EL (cell line): Measurements from ENCODE around the gene KLHL11.
"Not testable (repeated sequence)": the region's sequence is repeated elsewhere in the genome, so short reads cannot be mapped to it uniquely, and the experiment has no call there.

Experiments
- DNase-seq: peaks from one replicate; pipeline ENCODE4 v3.0.0-alpha.2; 2016

KLHL11 gene

DNA sequence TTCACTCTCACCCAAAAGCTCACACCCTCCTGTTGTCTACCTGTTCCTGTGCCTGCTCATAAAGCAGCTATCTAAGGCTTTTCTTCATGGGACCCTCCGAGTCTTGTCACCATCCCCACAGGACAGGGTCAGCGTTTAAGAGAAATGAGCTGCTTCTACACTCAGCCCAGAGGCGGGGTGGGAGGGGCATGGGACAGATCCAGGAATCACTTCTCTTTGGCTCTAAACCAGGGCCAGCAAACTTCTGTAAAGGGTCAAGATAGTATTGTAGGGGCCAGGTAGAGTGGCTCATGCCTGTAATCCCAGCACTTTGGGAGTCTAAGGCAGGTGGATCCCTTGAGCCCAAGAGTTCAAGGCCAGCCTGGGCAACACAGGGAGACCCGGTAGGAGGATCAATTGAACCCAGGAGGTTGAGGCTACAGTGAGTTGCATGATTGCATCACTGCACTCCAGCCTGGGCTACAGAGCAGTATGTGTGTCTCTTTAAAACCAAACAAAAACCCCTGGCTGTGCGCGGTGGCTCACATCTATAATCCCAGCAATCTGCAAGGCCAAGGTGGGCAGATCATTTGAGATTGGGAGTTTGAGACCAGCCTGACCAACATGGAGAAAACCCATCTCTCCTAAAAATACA lies 23.2 kb upstream of the KLHL11 start:
- no peak for DNase-seq

DNA sequence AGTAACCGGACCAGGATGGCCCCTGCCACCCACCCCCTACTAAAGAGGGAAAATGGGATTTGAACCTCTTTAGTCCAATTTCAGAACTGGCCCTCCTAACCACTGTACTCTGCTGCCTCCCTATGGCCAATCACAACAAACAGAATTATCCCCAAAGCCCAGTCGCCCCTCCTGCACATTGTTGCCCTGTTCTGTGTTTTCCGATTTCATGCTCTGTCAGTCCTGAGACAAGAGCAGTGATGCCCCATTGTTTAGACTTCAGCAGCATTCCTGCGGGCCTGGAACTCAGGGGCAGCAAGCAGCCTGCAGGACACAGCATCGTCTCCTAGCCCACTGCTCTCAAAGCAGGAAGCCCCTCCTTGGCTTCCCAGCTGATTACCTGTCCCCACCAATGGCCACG lies 20.5 kb upstream of the KLHL11 start:
- DNase-seq = no peak

DNA sequence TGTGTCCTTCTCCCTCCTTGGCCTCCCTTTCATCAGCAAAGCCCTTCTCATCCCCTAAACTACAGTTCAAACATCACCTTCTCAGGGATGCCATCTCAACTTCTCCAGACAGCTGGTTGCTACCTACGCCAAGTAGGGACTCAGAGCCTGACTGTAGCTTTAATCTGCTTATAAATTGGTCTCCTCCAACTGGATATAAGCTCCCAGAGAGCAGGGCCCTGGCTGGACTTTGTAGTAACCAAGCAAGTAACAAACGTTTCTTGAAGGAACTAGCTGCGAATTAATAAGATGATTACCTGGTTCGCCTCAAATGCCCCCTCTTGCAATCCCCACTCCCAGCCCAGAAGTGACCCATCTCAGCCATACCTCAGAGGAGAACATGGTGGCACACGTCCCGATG lies 17.5 kb upstream of the KLHL11 start:
- DNase-seq = no peak

DNA sequence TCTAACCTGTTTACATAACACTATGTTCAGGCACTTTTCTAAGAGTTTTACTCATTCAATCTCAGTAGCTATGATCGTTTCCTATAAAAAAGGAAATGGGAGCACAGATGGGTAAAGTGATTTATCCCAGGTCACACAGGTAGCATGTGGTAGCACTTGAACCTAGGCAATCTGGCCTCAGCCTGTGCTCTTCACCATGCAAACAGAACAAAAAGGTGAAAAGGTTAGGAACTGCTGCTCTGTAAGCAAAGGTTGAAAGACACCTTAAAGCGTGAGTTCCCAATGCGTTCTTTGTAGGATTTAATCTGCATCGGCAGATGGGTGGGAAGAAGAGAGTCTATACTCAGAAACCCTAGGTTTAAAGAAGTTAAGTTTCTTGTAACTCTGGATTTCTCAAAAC lies 14.9 kb upstream of the KLHL11 start:
- DNase-seq = no peak

DNA sequence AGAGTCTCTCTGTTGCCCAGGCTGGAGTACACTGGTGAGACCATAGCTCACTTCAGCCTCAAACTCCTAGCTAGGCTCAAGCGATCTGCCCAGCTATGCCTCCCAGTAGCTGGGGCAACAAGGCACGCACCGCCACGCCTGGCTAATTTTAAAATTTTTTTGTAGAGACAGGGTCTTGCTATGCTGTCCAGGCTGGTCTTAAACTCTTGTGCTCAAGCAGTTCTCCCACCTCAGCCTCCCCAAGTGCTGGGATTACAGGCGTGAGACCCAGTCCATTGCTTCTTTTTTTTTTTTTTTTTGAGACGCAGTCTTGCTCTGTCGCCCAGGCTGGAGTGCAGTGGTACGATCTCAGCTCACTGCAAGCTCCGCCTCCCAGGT lies 9.1 kb upstream of the KLHL11 start:
- DNase-seq = not testable (repeated sequence)

DNA sequence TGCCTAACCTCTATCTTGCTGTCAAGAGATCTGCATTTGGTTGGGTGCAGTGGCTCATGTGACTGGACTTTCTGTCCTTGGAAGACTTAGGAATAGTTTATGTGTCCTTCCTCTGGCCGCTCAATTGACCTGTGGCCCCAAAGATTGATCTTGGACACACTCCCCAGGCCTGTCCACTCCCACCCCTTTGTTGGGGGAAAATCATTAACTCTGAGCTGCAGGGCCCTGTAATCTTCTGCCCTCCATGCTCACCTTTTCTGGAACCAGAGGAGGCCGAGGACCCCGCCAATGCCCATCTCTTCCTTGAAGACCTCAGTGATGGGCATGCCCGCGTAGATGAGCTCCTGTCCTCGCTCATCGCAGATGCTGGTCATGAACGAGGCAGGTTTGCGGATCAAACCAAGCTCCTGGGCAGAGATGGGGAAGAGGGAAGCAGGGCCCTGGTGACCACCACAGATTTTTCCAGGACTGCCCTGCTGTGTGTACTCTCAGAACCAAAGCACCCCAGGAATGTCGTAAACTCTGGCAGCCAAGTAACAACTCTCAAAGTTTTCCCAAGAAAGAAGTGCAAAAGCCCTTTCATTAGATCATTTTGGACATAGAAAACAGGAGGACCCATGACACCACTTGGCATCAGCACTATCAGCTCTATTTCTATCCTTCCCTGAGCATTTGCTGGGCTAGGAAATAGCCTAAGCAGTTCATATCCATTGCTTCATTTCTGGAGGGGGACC lies 8.5 kb upstream of the KLHL11 start:
- DNase-seq = peak; percentile 26

DNA sequence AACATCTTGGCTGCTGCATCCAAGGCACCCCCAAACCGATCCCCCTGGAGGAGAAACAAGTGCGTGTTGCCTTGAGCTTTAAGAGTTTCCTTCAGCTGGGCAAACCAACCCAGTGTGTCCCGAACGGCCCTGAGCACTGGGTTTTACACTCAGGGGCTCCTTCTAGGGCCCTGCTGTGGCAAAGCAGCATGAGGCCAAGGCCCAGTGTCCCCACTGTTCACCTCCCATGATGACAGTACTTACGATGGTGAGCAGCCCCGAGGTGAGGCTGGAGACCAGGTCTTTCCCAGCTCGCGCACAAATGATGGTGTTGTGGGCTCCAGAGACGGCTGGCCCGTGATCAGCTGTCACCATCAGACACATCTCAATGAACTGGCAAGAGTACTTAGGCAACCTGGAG lies 6.6 kb upstream of the KLHL11 start:
- no peak for DNase-seq

DNA sequence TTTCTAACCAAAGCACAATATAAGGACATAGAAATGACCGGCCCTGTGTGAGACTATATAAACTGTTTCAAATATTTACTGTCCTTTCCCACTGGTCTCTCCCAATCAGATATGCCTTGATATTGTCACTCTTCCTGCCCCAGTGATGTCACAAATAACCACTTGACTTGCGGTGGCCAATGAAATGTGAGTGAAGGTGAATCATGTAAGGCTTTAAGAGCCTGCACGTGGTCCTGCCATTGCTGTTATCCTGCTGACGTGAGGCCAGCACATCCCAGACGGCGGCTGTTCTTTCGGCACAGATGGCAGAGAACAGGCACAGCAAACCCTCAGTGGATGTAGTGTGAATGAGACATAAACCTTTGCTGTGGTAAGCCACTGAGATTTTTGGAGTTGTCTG lies 5.4 kb upstream of the KLHL11 start:
- no peak for DNase-seq

DNA sequence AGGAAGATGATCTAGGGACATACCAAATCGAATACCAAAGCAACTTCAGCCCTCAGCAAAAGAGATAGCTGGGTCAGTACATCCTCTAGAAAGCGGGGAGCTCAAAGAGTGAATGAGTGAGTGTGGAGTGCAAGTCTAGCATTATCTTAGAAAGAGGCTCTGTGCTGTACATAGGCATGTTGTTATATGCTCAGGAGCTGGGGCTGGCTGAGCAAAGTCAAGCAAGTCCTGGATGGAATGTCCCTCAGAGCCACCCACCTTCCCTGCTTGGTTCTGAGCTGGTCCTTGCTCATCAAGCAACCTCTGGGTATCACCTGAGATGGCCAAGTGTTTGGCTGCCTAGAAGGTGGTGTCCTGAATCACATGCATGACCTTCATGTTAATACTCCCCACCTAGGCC lies 4.9 kb upstream of the KLHL11 start:
- no peak for DNase-seq

DNA sequence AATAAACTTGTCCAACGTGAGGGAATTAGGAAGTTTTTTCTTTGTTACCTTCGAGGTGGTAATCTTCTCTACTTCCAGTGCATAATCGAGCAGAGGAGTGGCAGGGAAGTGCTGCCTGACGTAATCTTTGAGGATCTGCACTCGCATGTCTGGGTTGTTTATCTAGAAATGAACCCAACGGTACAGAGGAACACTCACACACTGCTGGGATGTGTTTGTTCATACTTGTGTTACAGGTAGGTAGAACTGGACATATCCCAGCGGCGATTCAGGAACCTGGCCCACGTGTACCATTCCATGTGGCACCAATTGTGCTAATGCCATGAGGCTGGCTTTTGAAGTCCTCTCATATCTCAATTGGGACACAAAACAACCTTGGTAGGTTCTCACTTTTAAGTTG lies 4.2 kb upstream of the KLHL11 start:
- DNase-seq = no peak

DNA sequence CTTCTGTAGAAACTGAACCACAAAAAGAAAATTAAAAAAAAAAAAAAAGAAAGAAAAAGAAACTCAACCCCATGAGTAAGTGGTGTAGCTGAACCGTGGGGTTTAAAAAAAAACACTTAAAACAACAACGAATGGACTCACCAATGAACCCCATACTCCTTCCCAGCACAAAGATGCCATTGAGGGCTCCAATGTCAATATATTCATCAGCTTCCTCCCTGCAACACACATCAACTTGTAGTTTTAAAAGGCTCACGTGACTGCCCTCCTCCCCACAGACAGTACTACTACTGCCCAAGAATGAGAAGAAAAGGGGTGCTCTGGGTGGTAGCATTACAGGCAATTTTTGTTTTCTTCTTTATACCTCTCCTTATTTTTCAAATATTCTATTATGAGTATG lies 3.3 kb upstream of the KLHL11 start:
- DNase-seq = no peak

DNA sequence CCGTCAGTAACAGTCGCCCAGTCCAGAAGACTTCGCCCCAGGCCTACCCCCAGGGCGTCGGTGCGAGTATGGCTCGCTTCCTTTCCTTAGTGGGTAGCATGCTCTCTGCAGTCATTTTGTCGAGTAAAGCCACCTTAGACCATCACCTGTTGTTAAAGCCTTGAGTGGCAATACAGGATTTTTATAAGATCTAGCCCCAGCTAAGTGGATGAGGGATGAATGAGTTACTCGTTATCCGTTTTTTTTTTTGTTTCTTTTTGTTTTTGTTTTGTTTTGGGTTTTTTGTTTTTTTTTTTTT lies 322 bp upstream of the KLHL11 start:
- no peak for DNase-seq

DNA sequence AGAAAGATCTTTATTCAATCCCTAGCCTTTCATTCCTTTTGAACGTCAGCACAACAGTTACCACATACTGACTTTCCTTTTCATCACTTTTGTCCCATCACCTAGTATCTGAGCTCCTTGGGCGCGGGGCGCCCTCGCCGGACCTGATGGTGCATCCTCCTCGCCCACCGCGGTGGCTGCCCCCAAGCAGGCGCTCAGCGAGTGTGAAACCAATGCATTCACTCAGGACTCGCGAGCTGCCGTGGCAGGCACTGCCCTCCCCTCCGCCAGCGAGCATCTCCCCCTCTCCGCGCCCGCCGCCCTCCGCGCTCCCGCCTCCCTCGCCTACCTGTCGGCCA lies 756 bp downstream of the KLHL11 start:
- peak; percentile 36 for DNase-seq

DNA sequence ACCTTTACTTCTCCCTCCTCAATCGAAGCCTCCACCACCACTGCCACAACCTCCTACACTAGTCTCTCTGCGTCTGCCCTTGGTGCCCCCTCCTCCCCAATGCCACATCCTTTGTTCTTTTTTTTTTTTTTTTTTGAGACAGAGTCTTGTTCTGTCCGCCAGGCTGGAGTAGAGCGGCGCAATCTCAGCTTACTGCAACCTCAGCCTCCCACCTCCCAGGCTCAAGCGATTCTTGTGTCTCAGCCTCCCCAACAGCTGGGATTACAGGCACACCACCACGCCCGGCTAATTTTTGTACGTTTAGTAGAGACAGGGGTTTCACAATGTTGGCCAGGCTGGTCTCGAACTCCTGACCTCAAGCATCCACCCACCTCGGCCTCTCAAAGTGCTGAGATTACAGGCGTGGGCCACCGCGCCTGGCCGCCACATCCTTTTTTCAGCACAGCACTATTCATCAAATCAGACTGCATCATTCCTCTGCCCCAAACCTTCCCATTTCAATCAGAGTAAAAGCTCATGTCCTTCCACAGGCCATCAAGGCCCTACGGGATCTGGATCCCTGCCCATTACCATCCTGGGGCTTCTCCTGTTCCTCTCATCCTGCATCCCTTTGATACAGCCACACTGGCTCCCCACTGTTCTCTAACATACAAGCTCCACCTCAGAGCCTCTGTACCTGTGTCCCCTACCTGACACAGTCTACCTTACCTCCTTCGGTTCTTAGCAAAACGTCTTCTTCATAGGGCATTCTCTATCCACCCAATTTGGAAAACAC lies 2.0 kb downstream of the KLHL11 start:
- no peak for DNase-seq

DNA sequence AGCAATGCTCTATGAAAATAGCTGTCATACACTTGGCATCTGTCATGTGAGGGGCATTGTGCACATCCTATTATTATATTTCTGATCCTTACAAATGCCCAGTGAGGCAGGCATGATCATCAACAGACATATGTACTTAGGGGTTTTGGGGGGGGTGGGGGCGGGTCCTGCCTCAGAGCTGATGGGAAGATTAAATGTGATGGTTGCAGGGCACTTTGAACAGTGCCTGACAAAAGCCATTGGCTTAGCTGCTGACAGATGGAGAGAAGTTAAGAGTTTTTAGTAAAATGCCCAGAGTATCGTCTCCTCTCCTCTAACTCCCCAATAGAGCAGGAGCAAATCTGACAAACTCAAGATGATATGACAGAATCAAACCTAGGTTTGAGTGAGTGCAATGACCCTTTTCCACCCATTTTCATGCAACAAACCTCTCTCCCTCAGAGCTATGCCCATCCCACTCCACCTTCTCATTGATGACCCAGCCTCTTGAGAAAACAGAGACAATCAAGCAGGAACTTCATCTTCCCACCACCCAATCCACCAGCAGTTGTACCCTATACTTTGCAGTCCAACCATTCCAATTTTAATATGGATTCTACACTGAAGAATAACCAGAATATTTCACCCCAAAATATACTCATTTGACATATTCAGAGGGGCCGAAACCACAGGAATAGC lies 4.8 kb downstream of the KLHL11 start:
- DNase-seq = no peak

DNA sequence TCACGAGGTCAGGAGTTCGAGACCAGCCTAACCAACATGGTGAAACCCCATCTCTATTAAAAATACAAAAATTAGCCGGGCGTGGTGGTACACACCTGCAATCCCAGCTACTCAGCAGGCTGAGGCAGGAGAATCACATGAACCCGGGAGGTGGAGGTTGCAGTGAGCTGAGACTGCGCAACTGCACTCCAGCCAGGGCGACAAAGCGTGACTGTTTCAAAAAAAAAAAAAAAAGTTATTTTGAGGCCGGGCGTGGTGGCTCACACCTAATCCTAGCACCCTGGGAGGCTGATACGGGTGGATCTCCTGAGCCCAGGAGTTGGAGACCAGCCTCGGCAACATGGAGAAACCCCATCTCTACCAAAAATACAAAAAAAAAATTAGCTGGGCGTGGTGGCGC lies 13.8 kb downstream of the KLHL11 start:
- DNase-seq = not testable (repeated sequence)

DNA sequence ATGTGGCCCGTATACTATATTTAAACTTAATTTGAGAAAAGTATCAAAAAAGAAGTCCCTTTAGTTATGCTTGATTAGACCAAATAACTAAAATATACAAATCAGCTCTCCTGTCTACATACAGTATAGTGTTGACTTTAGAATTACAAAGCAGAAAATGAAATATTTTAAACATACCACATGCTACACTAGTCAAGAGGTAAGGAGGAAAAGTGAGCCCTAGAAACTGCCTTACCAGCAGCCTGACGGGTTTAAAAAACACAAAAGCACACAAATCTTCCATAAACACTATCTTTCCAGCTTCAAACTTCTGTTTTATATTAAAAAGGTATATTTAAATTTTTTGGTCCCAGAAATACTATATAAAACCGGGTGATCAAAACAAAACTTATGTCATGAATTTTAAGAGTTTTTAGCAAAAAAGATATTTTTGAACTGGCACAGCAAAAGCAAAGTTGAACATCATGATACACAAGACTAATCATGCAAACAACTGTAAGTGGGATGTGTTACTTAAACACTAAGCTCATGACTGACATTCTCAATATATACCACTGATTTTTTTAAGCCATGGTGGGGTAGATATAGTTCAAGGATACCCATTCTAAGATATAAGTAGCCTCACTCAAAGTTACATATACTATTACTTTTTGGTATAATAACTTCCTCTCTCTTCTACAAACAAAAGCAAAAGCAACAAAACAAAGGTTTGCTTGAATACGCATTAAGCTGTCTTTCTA lies 15.8 kb downstream of the KLHL11 start:
- no peak for DNase-seq

DNA sequence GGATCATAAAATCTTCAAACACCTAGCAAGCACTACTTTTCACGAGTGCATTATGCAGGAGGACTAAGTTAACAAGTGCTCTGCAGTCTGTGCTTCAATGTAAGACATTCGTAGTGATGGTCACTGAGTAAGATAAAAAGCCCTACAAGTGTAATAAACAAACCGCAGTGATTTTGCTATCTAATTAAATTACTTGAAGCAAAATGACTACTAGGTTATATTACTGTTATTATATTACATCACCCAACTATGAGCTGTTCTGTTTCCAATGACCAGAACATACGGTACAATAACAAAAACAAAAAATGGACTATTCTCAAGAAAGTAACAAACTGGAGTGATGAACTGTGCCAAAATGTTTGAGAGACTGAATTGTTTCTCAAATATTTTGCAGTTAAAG lies 16.4 kb downstream of the KLHL11 start:
- no peak for DNase-seq

DNA sequence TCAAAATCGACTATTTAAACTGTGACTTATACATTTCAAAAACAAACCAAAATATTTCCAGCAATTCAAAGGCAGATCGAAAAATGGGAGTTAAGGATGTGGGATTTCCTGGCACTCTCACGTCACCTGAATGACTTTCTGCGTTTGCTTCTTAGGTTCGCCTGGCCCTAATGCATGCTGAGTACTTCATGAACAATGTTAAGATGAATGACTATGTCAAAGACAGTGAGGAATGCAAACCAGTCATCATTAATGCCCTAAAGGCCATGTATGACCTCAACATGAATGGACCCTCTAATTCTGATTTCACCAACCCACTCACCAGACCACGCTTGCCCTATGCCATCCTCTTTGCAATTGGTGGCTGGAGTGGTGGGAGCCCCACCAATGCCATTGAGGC lies 20.3 kb downstream of the KLHL11 start:
- peak; percentile 55 for DNase-seq

DNA sequence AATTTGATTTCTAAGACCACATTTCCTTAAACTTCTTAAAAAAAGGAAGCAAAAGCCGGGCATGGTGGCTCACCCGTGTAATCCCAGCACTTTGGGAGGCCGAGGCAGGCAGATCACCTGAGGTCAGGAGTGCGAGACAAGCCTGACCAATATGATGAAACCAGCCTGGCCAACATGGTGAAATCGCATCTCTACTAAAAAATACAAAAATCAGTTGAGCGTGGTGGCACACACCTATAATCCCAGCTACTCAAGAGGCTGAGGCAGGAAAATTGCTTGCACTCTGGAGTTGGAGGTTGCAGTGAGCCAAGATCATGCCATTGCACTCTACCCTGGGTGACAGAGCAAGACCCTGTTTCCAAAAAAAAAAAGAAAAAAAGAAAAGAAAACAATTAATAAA lies 24.4 kb downstream of the KLHL11 start:
- not testable (repeated sequence) for DNase-seq

DNA sequence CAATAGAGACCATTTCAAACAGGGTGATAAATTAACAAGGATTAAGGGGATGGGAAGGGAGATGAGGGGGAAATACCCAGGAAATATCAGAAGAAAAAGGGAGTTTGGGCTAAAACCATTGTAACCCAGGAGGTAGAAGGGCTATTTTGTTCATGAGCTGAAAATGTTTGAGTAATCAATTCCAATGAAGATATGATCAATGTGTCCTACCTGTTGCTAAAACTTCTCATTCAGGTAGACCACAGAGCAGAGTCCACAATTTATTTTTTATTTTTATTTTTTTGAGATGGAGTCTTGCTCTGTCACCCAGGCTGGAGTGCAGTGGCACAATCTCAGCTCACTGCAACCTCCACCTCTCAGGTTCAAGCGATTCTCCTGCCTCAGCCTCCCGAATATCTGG lies 25.8 kb downstream of the KLHL11 start:
- DNase-seq = not testable (repeated sequence)

DNA sequence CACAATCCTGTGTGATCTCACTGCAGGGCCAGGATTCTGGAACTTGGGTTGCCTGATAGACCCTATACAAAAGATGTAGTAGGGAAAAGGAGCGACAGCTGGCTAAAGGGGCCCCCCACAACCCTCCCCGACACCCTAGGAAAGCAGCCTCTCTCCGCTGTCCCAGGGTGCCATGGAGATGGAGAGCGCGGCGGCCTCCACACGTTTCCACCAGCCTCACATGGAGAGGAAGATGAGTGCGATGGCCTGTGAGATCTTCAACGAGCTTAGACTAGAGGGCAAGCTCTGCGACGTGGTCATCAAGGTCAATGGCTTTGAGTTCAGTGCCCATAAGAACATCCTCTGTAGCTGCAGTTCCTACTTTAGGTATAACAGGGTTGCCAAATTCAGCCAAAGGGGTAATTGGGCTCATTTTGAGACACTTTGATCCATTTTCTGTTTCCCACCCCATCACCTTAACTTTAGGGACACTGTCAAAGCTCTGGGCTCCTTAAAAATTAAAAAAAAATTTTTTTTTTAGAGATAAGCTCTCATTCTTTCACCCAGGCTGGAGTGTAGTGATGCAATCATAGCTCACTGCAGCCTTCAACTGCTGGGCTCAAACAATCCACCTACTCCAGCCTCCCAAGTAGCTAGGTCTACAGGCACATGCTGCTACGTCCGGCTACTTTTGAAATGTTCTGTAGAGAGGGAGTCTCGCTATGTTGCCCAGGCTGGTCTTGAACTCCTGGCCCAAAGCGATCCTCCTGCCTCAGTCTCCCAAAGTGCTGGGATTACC lies 27.3 kb downstream of the KLHL11 start, which contains the start of gene KLHL10:
TSS of gene KLHL10 (plus strand) at position 65 of the 778 bp plus-strand sequence. CDS start at position 173, 108 bp downstream.
- DNase-seq = no peak
